ENCODE measurements around the gene ANKFN1. TPM values are rescaled to one million over a fixed set of nuclear protein-coding genes. Genes with fewer than 3 reads are reported as not detected.

The ANKFN1 gene
- total RNA-seq, 1 experiment from 2014 or later: not detected

- no peak overlapping the region for H2BK120ac ChIP-seq (ENCODE audit: low read depth, low read length, poor library complexity, severe bottlenecking)
- H3K27me3 ChIP-seq (ENCODE audit: insufficient read depth, low read length): no peaks in the 10 kb centered on the region
- no peak overlapping the region for H2AFZ ChIP-seq (ENCODE audit: low read length)
- no peak overlapping the region for H4K91ac ChIP-seq (ENCODE audit: insufficient read length, low read depth, low read length)
- no peaks in the 10 kb centered on the region for H4K20me1 ChIP-seq (ENCODE audit: control insufficient read depth, insufficient read depth, insufficient read length)
- Mint-ChIP-seq H3K27me3 (ENCODE audit: low read depth) (no peaks in the 10 kb centered on the region), H3K4me1 (peaks cover 21 to 28% of the 10 kb centered on the region in 2 experiments), H3K4me3 (no peak overlapping the region), H3K9me3 (no peaks in the 10 kb centered on the region), H3K27ac (no peak overlapping the region), H3K36me3 (ENCODE audit: insufficient read depth in 1 of 3, low read depth in 3 of 3) (no peaks in the 10 kb centered on the region)
- H3K56ac ChIP-seq (ENCODE audit: insufficient read length, low read depth, low read length): no peak overlapping the region
- no peak overlapping the region for H3K14ac ChIP-seq (ENCODE audit: insufficient read depth, low read length)
- H2BK12ac ChIP-seq (ENCODE audit: insufficient read length, low read depth, low read length): no peak overlapping the region
- H3K23ac ChIP-seq (ENCODE audit: insufficient read length, low read depth, low read length): no peak overlapping the region
- H3K79me1 ChIP-seq (ENCODE audit: insufficient read depth, low read depth, low read length, poor library complexity, severe bottlenecking): no peaks in the 10 kb centered on the region
- no peaks in the 10 kb centered on the region for H3K23me2 ChIP-seq (ENCODE audit: insufficient read length, low read depth, low read length, poor library complexity, severe bottlenecking)
- H3K9ac ChIP-seq (ENCODE audit: extremely low read depth, insufficient read length, low read length): no peak overlapping the region
- H3T11ph ChIP-seq (ENCODE audit: low read length): no peak overlapping the region
- no peak overlapping the region for H2BK15ac ChIP-seq (ENCODE audit: low read depth, low read length)
- H4K5ac ChIP-seq (ENCODE audit: insufficient read length, low read depth, low read length): no peak overlapping the region
- no peak overlapping the region for H2BK20ac ChIP-seq (ENCODE audit: low read depth, low read length, poor library complexity, severe bottlenecking)
- no peak overlapping the region for H3K18ac ChIP-seq (ENCODE audit: insufficient read length, low read depth, low read length)
- no peaks in the 10 kb centered on the region for H3K79me2 ChIP-seq (ENCODE audit: insufficient read depth, low read length)
- H4K8ac ChIP-seq (replicated peaks; ENCODE audit: insufficient read length, low read depth, low read length): no peak overlapping the region
- no peak for TF ChIP-seq CTCF (conservative IDR thresholded peaks at IDR 0.05)
- no peaks in the 10 kb centered on the region for H3K9me3 ChIP-seq (ENCODE audit: control insufficient read depth, low read depth, low read length)
- no peak for DNase-seq
- no CpG with 5 or more reads among the region's 3 CpGs for WGBS (ENCODE audit: extremely low coverage, insufficient read length, low lambda C conversion rate)
- H2AK5ac ChIP-seq (ENCODE audit: insufficient read length, low read length): no peak overlapping the region
- H2BK5ac ChIP-seq (ENCODE audit: insufficient read length, low read length): no peak overlapping the region
- no peak overlapping the region for H3K4ac ChIP-seq (ENCODE audit: low read depth, low read length)
- H3K4me2 ChIP-seq (ENCODE audit: insufficient read depth, insufficient read length, low read length): no peak overlapping the region
- H3K27ac ChIP-seq (ENCODE audit: insufficient read length, low read depth, low read length): no peak overlapping the region
- 0 out of 2 replicates have a peak, but pooled peaks cover 2% of the 10 kb centered on the region for H3K4me1 ChIP-seq (ENCODE audit: insufficient read depth, low read length)
Observed at GRCh38 chr17:56314026-56314425, 160.8 kb downstream of the ANKFN1 start.
